Left forelimb (tissue), 1 donor: ENCODE results near the gene NOC2L.

Experiments used
- DNase-seq: peaks from one replicate; pipeline ENCODE4 v3.0.0-alpha.2; 2018; ENCODE audit warnings: low spot score

The NOC2L gene

DNA sequence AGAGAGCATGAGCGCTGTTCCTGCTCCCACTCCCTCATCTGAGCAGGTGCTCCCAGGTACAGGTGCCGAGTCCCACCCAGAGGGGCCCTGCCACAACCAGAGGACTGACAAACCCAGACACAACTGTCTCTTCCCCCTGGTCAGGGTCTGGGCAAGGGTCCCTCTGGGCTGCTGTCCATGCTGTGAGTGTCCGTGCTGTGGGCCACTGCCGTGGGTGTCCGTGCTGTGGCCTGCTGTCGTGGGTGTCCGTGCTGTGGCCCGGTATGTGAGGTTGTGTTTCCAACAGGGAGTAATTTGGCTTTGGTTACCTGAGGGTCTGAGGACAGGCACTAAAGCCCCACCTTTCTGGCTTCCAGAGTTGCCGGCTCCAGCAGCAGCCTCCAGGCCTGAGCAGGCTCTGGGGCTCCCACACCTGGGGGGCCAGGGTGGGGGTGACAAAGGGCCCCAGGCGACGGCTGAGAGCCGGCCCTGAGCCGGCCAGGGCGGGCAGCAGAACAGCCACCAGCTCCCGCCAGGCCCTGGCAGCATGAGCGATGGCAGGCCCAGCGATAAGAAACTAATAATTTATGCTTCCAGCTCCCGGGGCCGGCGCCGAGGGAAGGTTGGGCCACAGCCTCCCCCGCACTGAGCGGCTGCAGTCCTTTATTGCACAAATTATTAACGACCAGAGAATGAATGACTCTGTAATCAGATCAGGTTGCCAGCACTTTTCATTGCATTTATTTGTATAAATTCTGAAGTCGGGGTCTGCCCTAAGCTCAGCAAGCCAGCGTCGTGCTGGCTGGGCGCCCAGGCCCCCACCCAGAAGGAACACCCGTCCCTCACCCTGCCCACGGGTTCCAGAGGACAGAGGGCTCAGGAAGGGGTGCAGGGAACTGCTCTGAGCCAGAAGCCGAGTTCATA lies 42.6 kb downstream of the NOC2L start:
- DNase-seq = no peak

DNA sequence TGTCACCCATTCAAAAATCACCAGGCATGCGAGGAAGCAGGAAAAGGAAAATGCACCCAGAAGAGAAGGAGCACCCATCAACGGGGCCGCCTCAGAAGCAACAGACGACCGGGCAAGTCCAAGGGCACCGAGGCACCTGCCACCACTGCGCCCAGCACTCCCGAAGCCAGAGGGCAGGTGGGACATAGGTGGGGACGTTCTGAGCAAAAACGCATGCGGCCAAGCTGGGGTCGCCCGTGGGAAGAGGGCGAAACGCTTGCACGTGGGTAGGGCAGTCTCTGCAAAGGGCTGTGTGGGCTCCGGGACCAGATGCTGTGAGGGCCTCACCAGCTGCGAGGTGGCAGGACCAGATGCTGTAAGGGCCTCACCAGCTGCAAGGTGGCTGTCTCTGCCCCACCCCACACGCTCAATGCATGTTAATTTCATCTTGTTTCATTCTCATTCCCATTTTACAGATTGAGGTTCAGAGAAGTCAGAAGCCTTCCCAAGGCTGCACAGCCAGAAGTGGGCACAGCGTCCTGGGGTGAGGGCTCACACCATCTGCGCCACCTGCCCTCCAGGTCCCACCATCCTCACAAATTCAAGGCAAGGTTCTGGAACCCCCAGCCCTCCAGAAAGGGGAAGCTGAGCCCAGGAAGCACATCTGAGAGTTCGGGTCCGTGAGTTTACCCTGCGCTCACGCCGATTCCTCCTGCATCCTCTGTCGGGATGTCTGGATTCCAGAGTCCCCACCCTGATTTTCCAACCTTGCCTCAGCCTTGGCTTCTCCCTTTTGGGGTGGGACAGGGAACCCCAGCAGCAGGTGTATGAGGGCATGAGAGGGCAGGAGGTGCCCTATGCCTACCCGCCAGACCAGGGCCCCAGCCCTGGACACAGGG lies 43.5 kb downstream of the NOC2L start:
- no peak for DNase-seq

GRCh38 chr1:914891-915280 lies 44.2 kb downstream of the NOC2L start:
- no peak for DNase-seq

GRCh38 chr1:914131-914890 lies 44.7 kb downstream of the NOC2L start:
- DNase-seq = no peak

DNA sequence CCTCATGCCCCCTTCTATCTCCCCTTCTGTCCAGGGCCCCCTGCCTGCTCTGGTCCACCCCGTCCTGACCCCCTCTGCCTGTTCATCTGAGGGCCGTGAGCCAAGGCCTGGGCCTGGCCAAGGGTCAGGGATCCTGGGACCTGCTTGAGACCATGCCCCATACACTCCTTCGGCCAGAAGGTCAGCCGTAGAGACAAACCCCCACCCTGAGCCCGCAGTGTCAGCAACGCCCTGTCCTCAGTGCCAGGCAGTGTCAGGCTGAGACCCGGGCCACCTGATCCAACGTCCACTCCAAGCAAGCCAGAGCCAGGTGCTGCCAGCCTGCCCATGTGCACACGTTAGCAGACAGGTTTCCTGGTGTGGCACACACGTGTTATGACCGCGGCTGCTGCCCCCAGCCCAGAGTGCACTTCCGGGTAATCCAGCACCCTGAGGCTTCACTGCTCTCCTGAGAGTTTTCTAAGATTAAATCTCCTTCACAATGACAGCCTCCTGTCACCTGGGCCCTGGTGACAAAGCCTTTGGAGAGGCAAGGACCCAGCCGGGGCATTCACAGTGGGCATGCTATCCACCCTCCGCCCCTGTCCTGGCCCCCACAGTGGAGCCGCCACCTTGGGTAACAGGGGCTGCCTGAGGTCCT lies 45.4 kb downstream of the NOC2L start:
- no peak for DNase-seq

DNA sequence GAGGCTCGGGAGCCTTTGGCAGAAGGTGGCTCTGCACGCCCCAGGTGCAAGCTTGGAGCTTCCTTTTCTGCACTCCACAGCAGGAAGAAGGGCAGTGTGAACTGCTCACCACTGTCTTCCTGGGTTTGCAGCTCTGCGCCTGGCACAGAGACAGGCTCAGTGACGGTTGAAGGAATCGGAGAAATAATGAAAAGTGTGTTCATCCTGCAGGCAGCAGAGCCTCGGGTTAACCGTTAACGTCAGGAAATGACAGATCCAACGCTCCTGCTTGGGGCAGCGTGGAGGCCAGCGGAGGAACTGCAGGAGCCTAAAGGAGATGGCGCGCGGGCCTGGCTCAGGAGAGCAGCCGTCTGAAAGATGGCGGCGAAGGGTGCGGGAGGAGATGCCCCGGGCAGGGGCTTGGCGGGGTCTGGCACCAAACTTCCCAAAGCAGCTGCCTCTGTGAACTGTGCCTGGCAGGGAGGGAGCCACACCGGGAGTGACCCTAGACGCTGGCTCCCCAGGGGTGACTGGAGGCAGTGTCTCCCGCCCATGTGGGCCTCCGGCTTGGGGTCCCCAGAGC lies 46.2 kb downstream of the NOC2L start:
- peak; percentile 58 for DNase-seq

GRCh38 chr1:911875-912739 lies 46.9 kb downstream of the NOC2L start:
- peak; percentile 58 for DNase-seq

DNA sequence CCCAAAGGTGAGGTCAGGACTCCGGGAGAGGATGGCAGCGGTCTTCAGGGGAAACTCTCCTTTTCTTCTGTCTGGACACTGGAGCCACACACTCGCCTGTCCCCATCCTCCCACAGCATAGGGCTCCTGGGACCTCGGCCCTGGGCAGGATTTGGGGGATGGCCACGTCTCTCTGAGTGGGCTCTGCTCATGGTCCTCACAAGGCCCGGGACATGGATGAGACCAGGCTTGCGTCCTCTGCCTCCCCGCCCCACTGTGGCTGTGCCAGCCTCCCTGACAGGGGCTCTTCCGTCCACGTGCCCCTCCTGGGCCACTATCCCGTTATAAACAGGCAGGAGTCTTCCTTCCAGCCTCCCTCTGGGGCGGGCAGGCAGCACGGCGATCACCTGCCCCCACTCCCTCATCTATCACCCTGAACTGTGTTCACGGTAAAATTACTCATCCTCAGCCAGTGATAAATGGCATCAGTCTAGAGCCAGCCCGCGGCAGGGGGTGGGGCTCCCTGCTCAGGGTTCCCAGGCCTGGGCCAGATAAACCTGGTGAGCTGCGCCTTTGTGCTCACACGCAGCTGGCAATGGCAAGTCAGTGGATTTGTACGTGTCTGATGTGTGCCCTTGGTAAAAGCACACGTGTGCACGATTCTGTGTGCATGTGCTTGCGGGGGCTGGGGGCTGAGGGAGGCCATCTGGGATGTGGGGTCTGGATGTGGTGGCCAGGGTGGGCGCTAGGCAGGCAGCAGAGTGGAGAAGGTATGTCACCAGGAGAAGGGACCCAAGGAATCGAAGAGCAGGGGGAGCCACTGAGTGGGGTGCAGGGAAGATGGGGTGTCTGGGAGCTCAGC lies 48.0 kb downstream of the NOC2L start:
- peak; percentile 63 for DNase-seq

- peak; percentile 65 for DNase-seq
Observed at GRCh38 chr1:910311-910880, 48.7 kb downstream of the NOC2L start.

DNA sequence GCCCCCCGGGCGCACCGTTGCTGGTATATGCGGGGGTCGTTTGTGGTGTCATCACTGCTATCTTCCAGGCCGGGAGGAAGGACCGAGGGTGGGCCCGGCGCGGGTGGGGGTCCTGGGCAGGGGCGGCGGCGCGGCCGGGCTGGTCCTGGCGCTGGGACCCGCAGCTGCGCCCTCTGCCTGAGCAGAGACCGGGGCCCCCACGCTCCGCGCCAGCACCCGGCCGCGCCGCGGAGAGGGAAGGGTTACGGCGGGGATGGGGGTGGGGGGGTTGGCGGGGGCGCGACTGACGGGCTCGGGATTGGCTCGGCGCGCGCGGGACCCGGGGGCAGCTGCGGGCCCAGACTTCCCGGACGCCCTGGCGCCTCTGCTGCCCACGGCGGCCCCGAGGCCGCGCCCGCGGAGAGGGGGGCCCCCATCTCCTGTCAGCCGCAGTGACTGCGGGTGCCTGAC lies 49.2 kb downstream of the NOC2L start:
- DNase-seq = peak; percentile 65

- peak; percentile 51 for DNase-seq
Observed at GRCh38 chr1:908661-909060, 50.4 kb downstream of the NOC2L start.

DNA sequence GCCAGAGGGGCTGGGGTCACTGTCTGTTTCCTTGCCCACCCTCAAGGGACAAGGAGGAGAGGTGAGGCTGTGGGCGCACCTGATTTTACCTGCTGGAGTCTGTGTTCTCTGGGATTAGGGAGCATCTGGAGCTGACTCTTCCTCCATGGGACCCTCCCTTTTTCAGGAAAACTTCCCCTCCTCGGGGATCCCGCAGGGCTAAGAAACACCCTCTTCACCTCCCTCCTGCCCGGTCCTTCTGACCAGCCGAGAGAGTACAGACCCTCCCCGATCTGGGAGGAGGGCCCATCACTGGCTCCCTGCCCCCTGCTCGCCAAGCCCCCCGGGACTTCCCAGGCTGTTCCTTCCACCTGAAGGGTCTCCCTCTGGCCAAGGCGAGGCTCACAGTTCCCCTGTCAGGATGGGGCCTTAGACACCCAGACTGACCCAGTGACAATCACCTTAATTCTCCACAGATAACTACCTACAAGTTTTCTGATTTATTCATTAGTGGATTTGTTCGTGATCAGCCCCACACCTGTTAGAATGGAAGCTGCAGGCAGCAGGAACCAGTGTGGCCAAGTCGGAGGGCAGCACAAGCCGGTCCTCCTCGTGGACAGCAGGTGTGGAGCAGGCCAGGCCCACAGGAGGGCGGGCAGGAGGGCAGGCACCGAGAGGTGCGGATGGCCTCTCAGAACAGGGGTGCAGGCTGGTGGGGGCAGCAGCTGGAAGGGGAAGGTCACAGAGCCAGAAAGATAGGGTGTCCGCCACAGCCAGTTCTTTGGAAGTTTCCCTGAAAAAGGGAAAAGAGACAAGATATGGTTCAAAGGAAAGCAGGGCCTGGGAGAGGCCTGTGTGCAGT lies 51.2 kb downstream of the NOC2L start:
- DNase-seq = no peak

- peak; percentile 65 for DNase-seq
Observed at GRCh38 chr1:906600-907420, 52.2 kb downstream of the NOC2L start.

GRCh38 chr1:905811-906599 lies 53.1 kb downstream of the NOC2L start:
- peak; percentile 60 for DNase-seq

DNA sequence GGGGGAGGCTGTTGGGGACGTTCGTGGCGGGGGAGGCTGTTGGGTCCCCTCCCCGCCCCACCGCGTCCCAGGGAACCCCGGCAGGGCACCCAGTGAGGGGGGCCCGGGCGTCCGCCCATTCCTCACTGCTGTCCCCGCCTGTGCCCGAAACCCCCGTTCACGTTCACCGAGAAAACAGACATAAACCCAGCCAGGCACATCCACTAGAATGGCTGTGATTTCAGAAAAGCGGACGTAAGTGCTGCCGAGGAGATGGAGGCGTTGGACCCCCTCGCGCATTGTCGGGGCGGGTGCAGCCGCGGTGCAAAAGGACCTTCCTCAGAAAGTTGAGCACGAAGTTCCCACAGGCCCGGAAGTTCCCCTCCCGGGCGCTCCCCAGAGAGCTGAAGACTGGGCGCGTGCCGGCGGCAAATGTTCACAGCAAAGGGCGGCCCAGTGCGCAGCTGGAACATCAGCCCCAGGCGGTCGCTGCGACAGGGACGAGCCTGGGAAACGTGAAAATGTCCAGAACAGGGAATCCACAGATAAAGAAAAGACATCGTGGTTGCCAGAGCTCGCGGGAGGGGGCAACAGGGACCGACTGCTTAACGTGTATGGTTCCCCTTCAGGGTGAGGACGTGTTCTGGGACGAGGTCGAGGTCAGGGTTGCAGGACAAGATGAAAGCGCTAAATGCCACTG lies 53.8 kb downstream of the NOC2L start:
- DNase-seq = peak; percentile 68
